GM21367 (cell line): ENCODE results near the gene CTPS2.
"Not testable (repeated sequence)": the region's sequence is repeated elsewhere in the genome, so short reads cannot be mapped to it uniquely, and the experiment has no call there.

Source experiments
- ATAC-seq: cut with Tn5 transposase; IDR thresholded peaks from one replicate; pipeline ENCODE4 v1.9.1; 2021; ENCODE audit not compliant: unreplicated experiment

Gene CTPS2

GRCh38 chrX:16712548-16713155 is at the start of gene CTPS2:
TSS of gene CTPS2 (minus strand) at chrX:16712669. CDS start at chrX:16702902, 9,767 bp downstream.
- peak; percentile 83 for ATAC-seq

GRCh38 chrX:16761500-16761899 is 49.0 kb upstream of the CTPS2 start:
- ATAC-seq: not testable (repeated sequence)

GRCh38 chrX:16756724-16757123 is 44.3 kb upstream of the CTPS2 start:
- no peak for ATAC-seq

GRCh38 chrX:16754019-16754418 is 41.5 kb upstream of the CTPS2 start:
- no peak for ATAC-seq

GRCh38 chrX:16750136-16750535 is 37.7 kb upstream of the CTPS2 start:
- ATAC-seq: no peak

GRCh38 chrX:16748425-16748824 is 36.0 kb upstream of the CTPS2 start:
- no peak for ATAC-seq

- ATAC-seq: no peak
Measured at GRCh38 chrX:16745659-16746058, 33.2 kb upstream of the CTPS2 start.

GRCh38 chrX:16745102-16745501 is 32.6 kb upstream of the CTPS2 start:
- ATAC-seq: no peak

GRCh38 chrX:16743604-16744325 is 31.3 kb upstream of the CTPS2 start:
- no peak for ATAC-seq

GRCh38 chrX:16739574-16739973 is 27.1 kb upstream of the CTPS2 start:
- no peak for ATAC-seq

GRCh38 chrX:16737024-16737423 is 24.6 kb upstream of the CTPS2 start:
- no peak for ATAC-seq

- no peak for ATAC-seq
Measured at GRCh38 chrX:16733013-16733412, 20.5 kb upstream of the CTPS2 start.

GRCh38 chrX:16730450-16730849 is 18.0 kb upstream of the CTPS2 start:
- ATAC-seq: no peak

- ATAC-seq: no peak
Measured at GRCh38 chrX:16727637-16728036, 15.2 kb upstream of the CTPS2 start.

- ATAC-seq: not testable (repeated sequence)
Measured at GRCh38 chrX:16726347-16726988, 14.0 kb upstream of the CTPS2 start.

GRCh38 chrX:16725072-16725471 is 12.6 kb upstream of the CTPS2 start:
- ATAC-seq: no peak

GRCh38 chrX:16722481-16722880 is 10.0 kb upstream of the CTPS2 start:
- no peak for ATAC-seq

- peak; percentile 96 for ATAC-seq
Measured at GRCh38 chrX:16719334-16720084, 7.0 kb upstream of the CTPS2 start, which contains the start of gene SYAP1. TSS of gene SYAP1 (plus strand) at chrX:16719612. CDS start at chrX:16719725, 113 bp downstream.

GRCh38 chrX:16718824-16719333 is 6.4 kb upstream of the CTPS2 start:
- ATAC-seq: no peak

- ATAC-seq: not testable (repeated sequence)
Measured at GRCh38 chrX:16716451-16716850, 4.0 kb upstream of the CTPS2 start.

- not testable (repeated sequence) for ATAC-seq
Measured at GRCh38 chrX:16715638-16716037, 3.2 kb upstream of the CTPS2 start.
